Measurements from ENCODE around the gene NXPH1.

DNA sequence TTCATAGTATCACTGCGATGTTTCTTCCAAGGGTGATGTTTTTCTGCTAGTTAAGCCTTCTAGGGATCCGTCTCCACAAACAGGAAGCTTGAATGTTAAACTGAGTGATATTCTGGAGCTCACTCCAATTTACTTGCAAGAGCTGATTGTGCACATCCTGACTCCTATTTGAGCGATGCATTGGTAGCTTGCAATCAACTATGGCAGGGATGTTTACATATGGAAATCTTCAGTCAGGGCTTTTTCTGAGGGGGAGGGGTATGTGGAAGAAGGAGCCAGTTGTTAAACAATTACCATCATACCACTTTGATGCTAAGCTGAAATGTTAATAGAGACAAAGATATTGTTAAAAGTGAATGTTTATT lies 43.2 kb upstream of the NXPH1 start:
- TF ChIP-seq, protein P1, sequence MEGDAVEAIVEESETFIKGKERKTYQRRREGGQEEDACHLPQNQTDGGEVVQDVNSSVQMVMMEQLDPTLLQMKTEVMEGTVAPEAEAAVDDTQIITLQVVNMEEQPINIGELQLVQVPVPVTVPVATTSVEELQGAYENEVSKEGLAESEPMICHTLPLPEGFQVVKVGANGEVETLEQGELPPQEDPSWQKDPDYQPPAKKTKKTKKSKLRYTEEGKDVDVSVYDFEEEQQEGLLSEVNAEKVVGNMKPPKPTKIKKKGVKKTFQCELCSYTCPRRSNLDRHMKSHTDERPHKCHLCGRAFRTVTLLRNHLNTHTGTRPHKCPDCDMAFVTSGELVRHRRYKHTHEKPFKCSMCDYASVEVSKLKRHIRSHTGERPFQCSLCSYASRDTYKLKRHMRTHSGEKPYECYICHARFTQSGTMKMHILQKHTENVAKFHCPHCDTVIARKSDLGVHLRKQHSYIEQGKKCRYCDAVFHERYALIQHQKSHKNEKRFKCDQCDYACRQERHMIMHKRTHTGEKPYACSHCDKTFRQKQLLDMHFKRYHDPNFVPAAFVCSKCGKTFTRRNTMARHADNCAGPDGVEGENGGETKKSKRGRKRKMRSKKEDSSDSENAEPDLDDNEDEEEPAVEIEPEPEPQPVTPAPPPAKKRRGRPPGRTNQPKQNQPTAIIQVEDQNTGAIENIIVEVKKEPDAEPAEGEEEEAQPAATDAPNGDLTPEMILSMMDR (IDR thresholded peaks at IDR 0.05): no peak
- no peak for TF ChIP-seq EZH2 (IDR thresholded peaks at IDR 0.05)
- no peak for TF ChIP-seq EZH2phosphoT487 (IDR thresholded peaks at IDR 0.05)
